Activated CD8-positive, alpha-beta T cell treated with anti-CD3 and anti-CD28 coated beads, Interleukin-2, amount 10 ng/mL, durations not matched to agents 7 days and 5 days (primary cell): ENCODE data around the gene TMEM179. TPM values are rescaled to one million over a fixed set of nuclear protein-coding genes. Genes with fewer than 3 reads are reported as not detected.
A peak's percentile ranks its signal among the peaks of the same experiment; 100 is the strongest.
"Not testable (repeated sequence)": the region's sequence is repeated elsewhere in the genome, so short reads cannot be mapped to it uniquely, and the experiment has no call there.

Experiments used
- ATAC-seq: fragments of 150-1000 bp; cut with Tn5 transposase; one replicate; pipeline ENCODE4 v1.10.0; 2021; ENCODE audit warnings: moderate library complexity
- CTCF ChIA-PET: fragments of 350-600 bp; sonication (Branson Sonifier 250); formaldehyde crosslinking; loops from one replicate; lab custom pipeline; 2021; ENCODE audit warnings: antibody characterized with exemption; lab: Charles Lee
- POLR2A ChIA-PET: fragments of 350-600 bp; sonication (Branson Sonifier 250); formaldehyde crosslinking; loops from one replicate; lab custom pipeline; 2021; ENCODE audit warnings: antibody characterized with exemption; lab: Charles Lee
- DNase-seq: peaks from one replicate; pipeline ENCODE4 v3.0.0-alpha.2; 2020
- H3K27ac Mint-ChIP-seq: one replicate; pipeline ENCODE4 v1.8.0; 2021; ENCODE audit warnings: mild to moderate bottlenecking, mixed read lengths
- H3K27me3 Mint-ChIP-seq: one replicate; pipeline ENCODE4 v1.8.0; 2021; ENCODE audit warnings: low read depth, mixed read lengths
- H3K36me3 Mint-ChIP-seq: one replicate; pipeline ENCODE4 v1.8.0; 2021; ENCODE audit warnings: low read depth, mixed read lengths
- H3K4me1 Mint-ChIP-seq: one replicate; pipeline ENCODE4 v1.8.0; 2021; ENCODE audit warnings: low read depth, mixed read lengths
- H3K4me3 Mint-ChIP-seq: one replicate; pipeline ENCODE4 v1.8.0; 2021; ENCODE audit warnings: mild to moderate bottlenecking, mixed read lengths
- H3K9me3 Mint-ChIP-seq: one replicate; pipeline ENCODE4 v1.8.0; 2022; ENCODE audit warnings: mixed read lengths; ENCODE audit not compliant: insufficient read depth
- total RNA-seq, 2 experiments: library from RNA; stranded (reverse); gene quantifications; one replicate each; pipeline ENCODE4 v1.2.3, GENCODE V29; 2021

TMEM179 gene
- not detected for total RNA-seq

- no peaks in the 10 kb centered on the region for H3K36me3 Mint-ChIP-seq
- H3K4me3 Mint-ChIP-seq = no peak within 1 kb of the TSS
- H3K9me3 Mint-ChIP-seq = no peaks in the 10 kb centered on the region
- no peak within 1 kb of the TSS for H3K27ac Mint-ChIP-seq
- POLR2A ChIA-PET = no interaction called here
- no peaks in the 10 kb centered on the region for H3K4me1 Mint-ChIP-seq
- ATAC-seq = peak; percentile 60
- H3K27me3 Mint-ChIP-seq = peaks cover 26% of the 10 kb centered on the region
- CTCF ChIA-PET = no interaction called here
- peak; percentile 23 for DNase-seq
Observed at GRCh38 chr14:104604458-104605449, at the start of gene TMEM179. Gene TMEM179 (minus strand): TSS chr14:104604772. CDS start chr14:104604741, 31 bp downstream.

- ChIA-PET POLR2A (no interaction called here), CTCF (no interaction called here)
- no peak for ATAC-seq
- H3K27ac Mint-ChIP-seq = no peak overlapping the region
- no peak for DNase-seq
- H3K4me3 Mint-ChIP-seq = no peak overlapping the region
- H3K36me3 Mint-ChIP-seq = no peaks in the 10 kb centered on the region
- peaks cover 13% of the 10 kb centered on the region for H3K27me3 Mint-ChIP-seq
- H3K9me3 Mint-ChIP-seq = peaks cover 15% of the 10 kb centered on the region
- H3K4me1 Mint-ChIP-seq = peaks cover 12% of the 10 kb centered on the region
Observed at GRCh38 chr14:104654119-104654518, 49.5 kb upstream of the TMEM179 start.

GRCh38 chr14:104653130-104653920 is 48.8 kb upstream of the TMEM179 start:
- H3K27ac Mint-ChIP-seq, CTCF ChIA-PET, ATAC-seq, H3K4me3 Mint-ChIP-seq, H3K4me1 Mint-ChIP-seq, H3K36me3 Mint-ChIP-seq, POLR2A ChIA-PET, DNase-seq: not testable (repeated sequence)
- Mint-ChIP-seq H3K27me3 (peaks cover 15% of the 10 kb centered on the region), H3K9me3 (peaks cover 15% of the 10 kb centered on the region)

- POLR2A ChIA-PET = no interaction called here
Observed at GRCh38 chr14:104652386-104652785, 47.8 kb upstream of the TMEM179 start.

GRCh38 chr14:104651876-104652260 is 47.3 kb upstream of the TMEM179 start:
- ChIA-PET POLR2A (no interaction called here), CTCF (no interaction called here)
- Mint-ChIP-seq H3K4me1 (no peaks in the 10 kb centered on the region), H3K27me3 (peaks cover 14% of the 10 kb centered on the region), H3K27ac (no peak overlapping the region), H3K9me3 (peaks cover 15% of the 10 kb centered on the region), H3K4me3 (no peak overlapping the region), H3K36me3 (no peaks in the 10 kb centered on the region)
- DNase-seq (no peak), ATAC-seq (no peak)

More at GRCh38 chr14:104652386-104652785, 47.8 kb upstream of the TMEM179 start:
- no peaks in the 10 kb centered on the region for H3K36me3 Mint-ChIP-seq
- H3K27ac Mint-ChIP-seq = no peak overlapping the region
- CTCF ChIA-PET = no interaction called here
- no peak overlapping the region for H3K4me3 Mint-ChIP-seq
- no peaks in the 10 kb centered on the region for H3K4me1 Mint-ChIP-seq
- peaks cover 14% of the 10 kb centered on the region for H3K27me3 Mint-ChIP-seq
- ATAC-seq = no peak
- H3K9me3 Mint-ChIP-seq = peaks cover 15% of the 10 kb centered on the region
- no peak for DNase-seq

GRCh38 chr14:104650981-104651875 is 46.7 kb upstream of the TMEM179 start:
- POLR2A ChIA-PET = no interaction called here
- Mint-ChIP-seq H3K9me3 (peaks cover 15% of the 10 kb centered on the region), H3K36me3 (no peaks in the 10 kb centered on the region), H3K27ac (no peak overlapping the region), H3K4me1 (no peaks in the 10 kb centered on the region), H3K4me3 (no peak overlapping the region), H3K27me3 (peaks cover 12% of the 10 kb centered on the region)
- ATAC-seq (no peak), DNase-seq (no peak)
- CTCF ChIA-PET = interaction anchor here (1.0 kb wide), 1 partner anchor 58 kb away, joined by 4 read pairs; no protein-coding TSS in a partner anchor

- DNase-seq = peak; percentile 79
- no peak overlapping the region for H3K27ac Mint-ChIP-seq
- H3K36me3 Mint-ChIP-seq = no peaks in the 10 kb centered on the region
- peak; percentile 95 for ATAC-seq
- H3K9me3 Mint-ChIP-seq = peaks cover 15% of the 10 kb centered on the region
- peaks cover 11% of the 10 kb centered on the region for H3K27me3 Mint-ChIP-seq
- no peaks in the 10 kb centered on the region for H3K4me1 Mint-ChIP-seq
- peak overlapping the region; percentile 43 for H3K4me3 Mint-ChIP-seq
- CTCF ChIA-PET = interaction anchor here (1.0 kb wide), 1 partner anchor 59 kb away, joined by 4 read pairs; no protein-coding TSS in a partner anchor
- POLR2A ChIA-PET = no interaction called here
Observed at GRCh38 chr14:104650057-104650980, 45.7 kb upstream of the TMEM179 start.

GRCh38 chr14:104647467-104648043 is 43.0 kb upstream of the TMEM179 start:
- ChIA-PET POLR2A (no interaction called here), CTCF (no interaction called here)
- Mint-ChIP-seq H3K4me1 (no peaks in the 10 kb centered on the region), H3K9me3 (peaks cover 5% of the 10 kb centered on the region), H3K27me3 (peaks cover 16% of the 10 kb centered on the region), H3K27ac (no peak overlapping the region), H3K4me3 (no peak overlapping the region), H3K36me3 (no peaks in the 10 kb centered on the region)
- no peak for ATAC-seq
- no peak for DNase-seq

- ChIA-PET CTCF (no interaction called here), POLR2A (no interaction called here)
- Mint-ChIP-seq H3K36me3 (no peaks in the 10 kb centered on the region), H3K4me1 (no peaks in the 10 kb centered on the region), H3K9me3 (no peaks in the 10 kb centered on the region), H3K4me3 (no peak overlapping the region), H3K27ac (no peak overlapping the region), H3K27me3 (peaks cover 16% of the 10 kb centered on the region)
- ATAC-seq = no peak
- no peak for DNase-seq
Observed at GRCh38 chr14:104644656-104645378, 40.2 kb upstream of the TMEM179 start.
